ENCODE data around the gene ADAMTS13.
"Not testable (repeated sequence)": the region's sequence is repeated elsewhere in the genome, so short reads cannot be mapped to it uniquely, and the experiment has no call there.

ADAMTS13 gene

DNA sequence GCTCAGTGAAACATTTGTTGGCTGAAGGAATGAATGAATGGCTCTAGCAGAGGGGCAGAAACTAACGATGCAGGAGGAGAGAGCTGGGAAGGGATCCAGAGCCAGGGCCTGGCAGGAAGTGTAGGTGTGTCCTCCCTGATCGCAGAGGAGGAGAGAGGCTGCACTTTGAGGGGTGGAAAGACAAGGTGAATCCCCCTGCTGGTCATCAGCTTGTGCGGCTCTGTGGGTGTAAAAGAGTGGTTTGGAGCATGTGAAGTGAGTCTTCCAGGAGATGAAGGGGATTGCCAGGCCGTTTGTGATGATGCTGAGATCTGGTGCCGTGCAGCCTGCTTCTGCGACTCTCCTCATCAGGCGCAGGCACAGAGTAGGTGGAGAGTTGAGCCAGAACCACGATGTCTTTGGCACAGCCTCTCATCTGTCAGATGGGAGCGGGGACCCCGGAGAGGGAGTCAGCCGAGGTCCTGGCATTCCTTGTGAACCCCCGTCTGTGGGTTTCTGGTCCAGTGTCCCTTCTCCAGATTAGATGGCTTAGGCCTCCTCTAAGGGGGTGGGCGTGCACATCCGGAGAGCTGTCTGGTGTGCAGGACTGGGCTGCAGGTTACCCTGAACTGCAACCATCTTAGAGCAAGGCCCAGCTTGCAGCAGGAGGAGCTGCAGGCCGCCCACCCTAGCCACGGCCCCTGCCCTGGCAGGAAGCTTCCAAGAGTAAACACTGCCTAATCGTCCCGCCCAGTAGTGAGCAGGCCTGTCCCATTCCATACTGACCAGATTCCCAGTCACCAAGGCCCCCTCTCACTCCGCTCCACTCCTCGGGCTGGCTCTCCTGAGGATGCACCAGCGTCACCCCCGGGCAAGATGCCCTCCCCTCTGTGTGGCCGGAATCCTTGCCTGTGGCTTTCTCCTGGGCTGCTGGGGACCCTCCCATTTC, at the start of gene ADAMTS13:
Gene ADAMTS13 (plus strand): TSS at position 753 of the 928 bp plus-strand sequence. CDS start 77 bp downstream, at position 830.
- peak; percentile 51 for DNase-seq

DNA sequence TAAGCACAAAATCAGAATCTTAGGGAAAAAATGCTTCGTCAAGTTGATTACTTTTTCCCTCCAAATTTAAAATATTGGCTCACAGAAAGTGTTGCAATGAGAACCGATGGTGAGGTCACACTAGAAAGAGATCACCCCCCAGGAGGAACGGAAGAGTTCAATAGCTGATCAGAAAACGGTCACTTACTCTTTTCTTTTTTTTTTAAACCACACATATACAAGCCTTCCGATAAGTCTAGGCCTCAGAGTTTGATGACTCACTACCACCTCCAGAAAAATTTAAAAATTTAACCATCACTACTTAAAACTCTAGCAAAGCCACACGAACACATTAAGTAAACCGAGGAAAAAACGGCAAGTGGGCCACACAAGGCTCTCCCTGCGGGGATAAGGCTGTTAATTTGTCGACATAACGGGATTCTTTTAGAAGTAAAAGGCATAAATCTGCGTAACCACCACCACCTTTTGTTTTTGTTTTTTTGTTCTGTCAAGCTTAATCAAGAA, 47.5 kb upstream of the ADAMTS13 start:
- no peak for DNase-seq

DNA sequence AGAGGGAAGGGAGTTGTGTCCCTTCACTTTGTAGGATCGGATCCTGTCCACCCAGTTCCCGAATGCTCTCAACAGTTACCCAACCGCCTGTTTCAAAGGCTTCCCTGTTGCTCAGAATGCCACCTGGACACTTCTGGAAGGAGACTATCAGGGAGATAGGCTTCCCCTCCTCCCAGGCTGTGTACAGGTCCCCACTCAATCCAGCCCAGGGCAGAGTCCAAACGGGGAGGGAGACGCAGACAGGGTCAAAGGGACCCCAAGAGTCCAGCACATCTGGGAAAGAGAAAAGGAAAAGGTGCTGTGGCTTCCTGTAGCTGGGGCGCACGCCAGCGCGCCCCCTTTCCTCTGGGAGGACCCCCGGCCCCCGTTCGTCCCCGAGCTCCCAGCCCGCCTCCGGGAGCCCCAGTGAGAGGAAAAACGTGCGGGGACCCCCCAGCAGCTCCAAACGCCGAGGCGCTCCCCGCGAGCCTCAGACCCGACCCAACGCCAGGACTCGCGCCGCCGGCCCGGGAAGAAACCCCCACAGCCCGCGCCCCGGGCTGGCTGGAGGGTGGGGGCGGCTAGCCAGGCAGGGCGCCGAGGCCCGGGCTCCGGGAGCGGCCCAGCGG, 46.9 kb upstream of the ADAMTS13 start:
- no peak for DNase-seq

DNA sequence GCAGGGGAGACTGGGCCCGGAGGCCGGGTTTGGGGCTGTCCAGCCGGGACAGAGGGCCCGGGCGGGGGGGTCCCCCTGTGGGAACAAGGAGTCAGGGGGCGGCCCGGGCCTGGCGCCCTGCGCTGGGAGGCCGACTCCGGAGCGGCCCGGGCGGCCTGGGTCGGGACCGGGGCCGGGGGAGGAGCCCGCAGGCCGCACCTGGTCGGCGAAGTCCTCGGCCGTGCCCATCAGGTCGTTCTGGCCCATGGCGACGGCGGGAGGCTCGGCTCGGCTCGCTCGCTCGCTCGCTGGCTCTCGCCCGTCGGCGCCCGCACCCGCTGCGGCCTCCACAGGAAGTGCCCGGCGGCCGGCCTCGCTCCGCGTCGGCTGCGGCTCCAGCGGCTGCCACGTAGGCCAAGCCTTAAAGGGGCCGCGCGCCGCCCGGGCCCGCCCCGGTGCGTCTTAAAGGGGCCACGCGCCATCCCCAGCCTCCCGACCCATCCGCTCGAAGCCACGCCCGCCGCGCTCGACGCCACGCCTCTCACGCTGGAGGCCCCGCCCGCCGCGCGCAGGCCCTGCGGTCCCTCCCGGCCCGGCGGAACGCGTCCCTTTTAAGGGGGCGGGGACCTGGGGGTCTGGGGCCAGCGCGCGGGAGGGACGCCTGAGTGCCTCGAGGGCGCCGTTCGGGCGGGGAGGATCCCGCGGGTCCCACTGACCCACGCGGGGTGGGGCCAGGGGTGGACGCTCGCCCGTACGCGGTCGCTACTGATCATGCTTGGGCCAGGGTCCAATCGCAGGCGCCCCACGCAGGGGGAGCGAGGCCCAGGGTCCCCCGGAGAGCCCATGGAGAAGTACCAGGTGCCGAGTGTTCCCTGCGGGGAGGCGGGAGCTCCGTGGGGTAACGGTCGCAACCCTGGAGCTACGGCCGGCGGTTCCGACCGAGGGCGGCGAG, 46.2 kb upstream of the ADAMTS13 start, which contains the start of the genes STKLD1 and SURF4:
Gene STKLD1 (plus strand): TSS at position 643 of the 931 bp plus-strand sequence. CDS start 108 bp downstream, at position 751.
Gene SURF4 (minus strand): TSS at position 337 of the 931 bp plus-strand sequence. CDS start 91 bp downstream, at position 246.
- DNase-seq = peak; percentile 96

DNA sequence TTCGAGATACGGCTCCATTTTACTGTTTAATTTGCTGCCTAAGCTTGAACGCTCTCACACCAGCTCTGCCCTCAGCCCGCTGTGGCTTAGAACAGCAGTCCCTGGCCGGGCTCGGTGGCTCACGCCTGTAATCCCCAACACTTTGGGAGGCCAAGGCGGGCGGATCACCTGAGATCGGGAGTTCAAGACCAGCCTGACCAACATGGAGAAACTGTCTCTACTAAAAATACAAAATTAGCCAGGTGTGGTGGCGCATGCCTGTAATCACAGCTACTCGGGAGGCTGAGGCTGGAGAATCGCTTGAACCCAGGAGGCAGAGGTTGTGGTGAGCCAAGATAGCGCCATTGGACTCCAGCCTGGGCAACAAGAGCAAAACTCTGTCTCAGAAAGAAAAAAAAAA, 44.9 kb upstream of the ADAMTS13 start:
- DNase-seq = not testable (repeated sequence)

DNA sequence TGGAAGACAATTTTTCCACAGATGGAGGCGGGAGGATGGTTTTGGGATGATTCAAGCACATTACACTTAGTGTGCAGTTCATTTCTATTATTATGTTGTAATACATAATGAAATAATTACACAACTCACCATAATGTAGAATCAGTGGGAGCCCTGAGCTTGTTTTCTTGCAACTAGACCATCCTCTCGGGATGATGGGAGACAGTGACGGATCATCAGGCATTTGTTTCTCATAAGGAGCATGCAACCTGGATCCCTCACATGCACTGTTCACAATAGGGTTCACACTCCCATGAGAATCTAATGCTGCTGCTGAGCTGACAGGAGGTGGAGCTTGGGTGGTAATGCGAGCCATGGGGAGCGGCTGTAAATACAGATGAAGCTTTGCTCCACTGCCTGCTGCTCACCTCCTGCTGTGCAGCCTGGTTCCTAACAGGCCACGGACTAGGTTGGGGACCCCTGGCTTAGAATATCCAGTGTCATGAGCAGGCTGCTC, 44.4 kb upstream of the ADAMTS13 start:
- no peak for DNase-seq

DNA sequence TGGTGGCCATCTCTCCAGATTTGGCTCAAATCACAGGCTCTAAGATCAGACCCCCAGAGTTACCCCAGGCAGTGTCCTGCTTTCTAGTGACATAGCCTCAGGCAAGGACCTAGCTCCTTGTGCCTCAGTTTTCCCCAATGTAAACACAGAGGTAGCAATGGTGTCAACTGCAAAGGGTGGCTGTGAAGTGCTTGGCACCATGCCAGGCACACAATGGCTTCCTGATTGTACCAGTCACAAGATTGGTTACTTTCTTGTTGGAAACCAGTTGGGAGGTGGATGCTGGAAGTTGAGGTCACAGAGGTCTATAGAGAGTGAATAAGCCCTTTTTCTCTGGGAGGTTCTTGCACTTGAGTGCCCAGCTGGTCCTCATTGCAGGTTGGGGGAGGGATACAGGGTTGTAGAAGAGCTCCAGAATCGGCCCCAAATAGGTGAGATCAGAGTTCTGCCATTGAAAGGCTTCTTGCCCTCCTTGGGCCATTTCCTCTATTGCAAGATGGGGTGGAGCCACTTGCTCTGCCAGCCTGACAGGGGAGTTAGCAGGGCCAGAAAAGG, 43.7 kb upstream of the ADAMTS13 start:
- DNase-seq = no peak

DNA sequence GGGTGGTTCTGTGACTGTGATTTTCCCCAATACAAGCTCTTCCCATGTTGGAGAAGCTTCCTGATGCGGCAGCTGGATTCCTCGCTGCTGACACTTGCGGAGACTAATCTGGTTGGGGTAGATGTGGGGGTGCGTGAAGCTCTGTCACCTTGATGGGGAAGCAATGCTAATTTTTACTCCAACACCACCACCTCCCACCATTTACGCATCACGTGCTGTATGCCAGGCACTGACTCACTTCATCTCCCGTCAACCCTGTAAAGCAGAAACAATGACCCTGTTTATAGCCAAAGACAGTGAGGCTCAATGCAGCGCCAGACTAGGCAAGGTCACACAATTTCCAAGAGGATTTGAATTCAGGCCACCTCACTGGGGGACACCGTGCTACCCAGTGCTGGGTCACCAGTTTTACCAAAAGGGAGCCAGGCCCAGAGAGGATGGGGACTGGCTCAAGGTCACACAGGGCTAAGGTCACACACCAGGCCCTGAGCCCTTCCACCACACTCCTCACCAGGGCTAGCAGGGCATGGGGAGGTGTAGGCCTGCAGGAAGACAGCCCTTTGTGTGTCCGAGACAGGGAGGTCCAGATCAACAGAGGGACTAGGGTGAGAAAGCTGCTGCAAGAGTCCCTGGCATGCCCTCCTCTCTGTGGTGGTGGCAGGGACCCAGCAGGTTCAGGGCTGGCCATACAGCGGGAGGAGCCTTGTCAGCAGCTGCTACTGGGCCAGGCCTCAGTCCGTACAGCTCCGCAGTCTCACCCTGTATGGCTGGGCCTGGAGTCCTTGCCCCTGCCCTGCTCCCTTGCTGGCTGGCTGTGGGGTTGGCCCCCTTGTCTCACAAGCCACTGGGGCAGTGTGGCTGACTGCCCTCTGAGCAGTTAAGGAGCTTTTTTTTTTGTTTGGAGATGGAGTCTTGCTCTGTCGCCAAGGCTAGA, 42.7 kb upstream of the ADAMTS13 start:
- no peak for DNase-seq

DNA sequence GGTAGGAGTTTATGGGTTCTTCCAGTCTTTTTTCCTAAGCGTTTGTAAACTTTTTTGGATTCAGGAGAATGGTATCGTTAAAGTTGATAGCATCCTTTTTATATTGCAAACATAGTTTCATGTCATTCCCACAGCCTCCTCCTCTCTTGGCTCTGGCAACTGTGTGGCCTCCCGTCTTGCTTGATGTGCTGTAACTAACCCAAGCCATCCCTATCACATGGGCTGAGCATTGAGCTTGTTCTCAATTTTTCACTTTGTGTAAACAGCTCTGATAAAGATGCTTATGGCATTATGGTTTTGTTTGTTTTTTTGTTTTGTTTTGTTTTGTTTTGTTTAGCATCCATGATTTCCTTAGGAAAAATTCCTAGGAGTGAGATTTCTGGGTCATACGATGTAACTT, 41.4 kb upstream of the ADAMTS13 start:
- no peak for DNase-seq

DNA sequence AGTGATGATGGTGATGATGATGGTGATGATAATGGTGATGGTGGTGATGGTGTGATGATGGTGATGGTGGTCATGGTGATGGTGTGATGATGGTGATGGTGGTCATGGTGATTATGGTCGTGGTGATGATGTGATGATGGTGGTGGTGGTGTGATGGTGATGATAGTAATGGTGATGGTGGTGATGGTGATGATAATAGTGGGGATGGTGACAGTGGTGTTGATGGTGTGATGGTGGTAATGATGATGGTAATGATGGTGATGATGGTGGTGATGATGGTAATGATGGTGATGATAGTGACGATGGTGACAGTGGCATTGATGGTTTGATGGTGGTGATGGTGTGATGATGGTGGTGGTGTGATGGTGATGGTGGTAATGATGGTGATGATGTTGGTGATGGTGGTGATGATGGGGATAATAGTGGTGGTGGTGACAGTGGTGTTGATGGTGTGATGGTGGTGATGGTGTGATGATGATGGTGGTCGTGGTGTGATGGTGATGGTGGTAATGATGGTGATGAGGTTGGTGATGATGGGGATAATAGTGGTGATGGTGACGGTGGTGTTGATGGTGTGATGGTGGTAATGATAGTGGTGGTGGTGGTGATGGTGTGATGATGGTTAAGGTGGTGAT, 39.5 kb upstream of the ADAMTS13 start:
- DNase-seq = no peak

DNA sequence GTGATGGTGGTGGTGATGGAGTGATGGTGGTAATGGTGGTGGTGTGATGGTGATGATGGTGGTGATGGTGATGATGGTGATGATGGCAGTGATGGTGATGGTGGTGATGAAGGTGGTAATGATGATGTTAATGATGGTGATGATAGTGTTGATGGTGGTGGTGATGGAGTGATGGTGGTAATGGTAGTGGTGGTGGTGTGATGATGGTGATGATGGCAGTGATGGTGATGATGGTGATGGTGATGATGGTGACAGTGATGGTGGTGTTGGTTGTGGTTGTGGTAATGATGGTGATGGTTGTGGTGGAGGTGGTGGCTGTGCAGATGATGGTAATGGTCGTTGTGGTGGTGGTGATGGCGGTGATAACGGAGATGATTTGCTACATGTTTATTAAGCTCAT, 38.7 kb upstream of the ADAMTS13 start:
- DNase-seq = no peak

DNA sequence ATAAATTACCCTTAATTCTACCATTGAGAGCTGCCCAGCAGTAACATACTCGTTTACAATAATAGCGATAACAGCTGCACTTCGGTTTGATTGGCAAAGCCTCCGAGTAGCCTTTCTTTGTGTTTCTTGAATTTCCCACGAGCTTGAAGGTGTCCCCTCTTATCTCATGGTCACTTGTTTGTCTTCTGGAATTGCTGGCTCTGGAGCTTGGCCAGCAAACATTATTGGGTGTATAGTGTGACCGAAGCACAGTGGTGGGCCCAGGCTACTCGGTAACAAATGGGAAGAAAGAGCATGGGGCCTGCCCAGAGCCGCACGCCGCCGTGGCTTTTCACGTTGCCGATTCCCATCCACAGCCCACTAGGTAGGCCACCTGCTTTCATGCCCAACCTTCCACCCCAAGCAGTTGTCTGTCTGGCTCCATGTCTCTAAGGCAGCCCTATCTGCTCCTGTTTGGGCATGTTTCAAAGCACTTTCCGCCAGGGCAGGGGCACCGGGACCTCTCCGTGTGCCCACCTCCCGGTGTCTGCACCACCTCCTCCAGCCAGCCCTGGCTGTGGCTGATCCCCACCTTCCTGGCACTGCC, 37.3 kb upstream of the ADAMTS13 start:
- DNase-seq = no peak

DNA sequence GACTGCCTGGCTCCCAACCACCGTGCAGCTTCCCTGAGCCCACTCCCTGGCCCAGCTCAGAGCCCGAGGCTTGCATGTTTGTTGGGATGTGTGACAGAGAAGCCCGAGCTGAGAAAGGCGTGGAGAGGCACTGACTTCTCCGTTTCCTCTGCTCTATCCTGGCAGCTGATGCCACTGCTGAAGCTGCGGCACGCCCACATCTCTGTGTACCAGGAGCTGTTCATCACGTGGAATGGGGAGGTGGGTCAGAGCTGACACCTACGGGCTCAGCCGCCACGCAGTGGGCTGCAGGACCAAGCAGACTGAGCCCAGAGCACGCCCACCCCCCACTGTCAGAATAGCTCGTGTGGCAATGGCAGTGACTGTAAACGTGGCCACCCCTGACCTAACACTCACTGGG, 36.7 kb upstream of the ADAMTS13 start:
- DNase-seq = no peak

DNA sequence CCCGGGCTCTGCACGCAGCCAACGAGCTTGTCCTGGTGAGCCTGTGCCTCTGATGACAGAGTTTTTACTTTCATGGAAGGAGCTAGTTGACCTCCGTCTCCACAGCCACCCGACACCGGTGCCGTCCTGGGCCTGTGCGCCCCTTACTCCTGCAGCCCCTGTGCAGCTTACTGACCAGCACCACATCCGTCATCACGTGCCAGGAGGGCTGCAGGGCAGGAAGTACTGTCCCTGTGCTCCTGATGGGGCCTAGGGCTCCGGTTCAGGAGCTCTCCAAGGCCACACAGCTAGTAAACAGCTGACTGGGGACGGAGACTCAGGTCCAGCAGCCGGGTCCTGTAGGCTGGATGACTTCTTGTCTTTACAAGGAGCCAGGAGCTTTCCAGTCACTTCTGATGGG, 35.8 kb upstream of the ADAMTS13 start:
- no peak for DNase-seq

DNA sequence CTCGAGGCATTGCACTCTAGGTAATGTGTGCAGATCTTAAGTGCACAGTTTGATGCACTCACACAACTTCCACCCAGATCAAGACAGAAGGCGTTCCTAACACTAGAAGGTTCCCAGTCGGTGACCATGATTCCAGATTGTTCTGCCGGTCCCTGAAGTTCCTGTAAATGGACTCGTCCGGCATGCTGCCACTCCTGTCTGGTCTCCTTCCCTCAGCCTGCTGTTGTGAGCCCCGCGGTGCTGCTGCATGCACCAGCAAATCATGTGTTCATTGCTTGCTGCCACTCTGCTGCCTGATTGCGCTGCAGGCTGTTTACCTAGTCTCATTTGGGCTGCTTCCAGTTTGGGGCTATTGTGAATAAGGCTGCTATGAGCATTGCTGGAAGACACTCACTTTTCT, 34.5 kb upstream of the ADAMTS13 start:
- DNase-seq = no peak

DNA sequence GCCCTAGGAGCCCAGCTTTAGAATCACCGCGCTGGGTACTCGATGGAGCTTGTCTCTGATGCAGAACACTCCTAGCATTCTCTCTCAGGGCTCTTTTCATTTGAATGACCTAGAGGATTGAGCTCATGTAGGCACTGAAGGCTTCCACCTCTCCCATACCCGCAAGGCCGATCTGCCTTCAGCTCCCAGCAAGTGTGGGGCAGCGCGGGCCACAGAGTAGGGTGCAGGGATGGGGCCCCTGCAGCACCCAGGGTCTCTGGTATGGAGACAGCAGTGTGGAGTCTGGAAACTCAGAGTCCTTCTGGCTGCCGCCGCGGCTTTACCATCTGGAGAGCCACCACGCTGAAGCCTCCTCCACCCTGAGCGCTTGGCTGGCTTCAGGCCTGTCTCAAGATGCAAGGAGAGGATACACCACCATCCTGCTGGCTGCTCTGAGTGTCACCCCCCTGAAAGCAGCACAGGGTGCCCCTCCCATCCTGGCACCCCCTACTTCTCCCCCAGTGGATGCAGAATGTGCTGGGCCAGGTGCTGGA, 33.1 kb upstream of the ADAMTS13 start:
- DNase-seq = no peak

DNA sequence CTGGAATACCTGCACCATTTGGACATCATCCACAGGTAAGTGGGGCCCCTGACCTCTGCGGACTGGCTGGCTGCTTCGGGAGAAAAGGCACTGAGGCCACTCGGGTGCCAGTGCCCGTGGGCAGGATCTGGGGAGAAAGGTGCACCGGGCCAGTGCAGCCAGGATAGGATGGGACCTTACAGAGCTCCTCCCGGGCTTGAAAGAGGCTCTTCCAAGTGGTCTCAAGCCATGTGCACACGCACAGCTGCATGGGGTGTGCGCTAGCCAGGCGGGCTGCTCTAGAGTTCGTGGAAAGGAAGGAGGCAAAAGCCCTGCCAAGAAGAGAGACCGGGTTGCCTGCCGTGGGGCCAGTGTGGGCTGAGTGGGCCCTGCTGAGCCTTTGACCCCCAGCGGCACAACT, 32.6 kb upstream of the ADAMTS13 start:
- DNase-seq = no peak

DNA sequence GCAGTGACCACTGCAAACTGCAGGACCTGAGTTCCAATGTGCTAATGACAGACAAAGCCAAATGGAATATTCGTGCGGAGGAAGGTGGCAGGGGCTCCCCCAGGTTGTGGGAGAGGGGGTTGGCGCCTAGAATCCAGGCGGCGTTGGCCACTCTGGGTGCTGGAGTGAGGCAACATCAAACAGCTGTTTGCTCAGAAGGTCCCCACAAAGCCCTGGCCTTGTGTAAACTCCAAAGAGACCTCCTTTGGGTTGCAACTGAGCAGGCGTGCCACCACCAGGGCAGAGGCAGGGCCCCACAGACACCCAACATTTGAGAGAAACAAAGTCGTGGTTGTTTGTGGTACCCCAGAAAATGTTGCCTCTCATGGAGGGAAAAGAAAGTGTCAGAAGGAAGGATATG, 31.5 kb upstream of the ADAMTS13 start:
- no peak for DNase-seq

DNA sequence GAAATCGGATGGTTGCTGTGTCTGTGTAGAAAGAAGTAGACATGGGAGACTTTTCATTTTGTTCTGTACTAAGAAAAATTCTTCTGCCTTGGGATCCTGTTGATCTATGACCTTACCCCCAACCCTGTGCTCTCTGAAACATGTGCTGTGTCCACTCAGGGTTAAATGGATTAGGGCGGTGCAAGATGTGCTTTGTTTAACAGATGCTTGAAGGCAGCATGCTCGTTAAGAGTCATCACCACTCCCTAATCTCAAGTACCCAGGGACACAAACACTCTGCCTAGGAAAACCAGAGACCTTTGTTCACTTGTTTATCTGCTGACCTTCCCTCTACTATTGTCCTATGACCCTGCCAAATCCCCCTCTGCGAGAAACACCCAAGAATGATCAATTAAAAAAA, 30.7 kb upstream of the ADAMTS13 start:
- DNase-seq = not testable (repeated sequence)

DNA sequence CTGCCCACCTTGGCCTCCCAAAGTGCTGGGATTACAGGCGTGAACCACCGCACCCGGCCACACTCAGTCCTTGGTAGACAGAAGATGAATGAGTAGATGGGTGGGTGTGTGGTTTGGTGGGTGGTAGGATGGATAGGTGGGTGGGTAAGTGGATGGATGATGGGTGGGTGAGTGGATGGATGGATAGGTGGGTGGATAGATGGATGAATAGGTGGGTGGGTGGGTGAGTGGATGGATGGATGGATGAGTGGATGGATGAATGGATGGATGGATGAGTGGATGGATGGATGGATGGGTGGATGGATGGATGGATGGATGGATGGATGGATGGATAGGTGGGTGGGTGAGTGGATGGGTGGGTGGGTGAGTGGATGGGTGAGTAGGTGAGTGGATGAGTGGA, 29.9 kb upstream of the ADAMTS13 start:
- DNase-seq = not testable (repeated sequence)

All from stimulated activated CD4-positive, alpha-beta T cell treated with anti-CD3 and anti-CD28 coated beads, Interleukin-15, amount 100 ng/mL, for 24 hours (primary cell).